Measurements from ENCODE around the gene HMGCS1. TPM values are rescaled to one million over a fixed set of nuclear protein-coding genes. Genes with fewer than 3 reads are reported as not detected.

Gene HMGCS1
- total and polyA plus RNA-seq, 2 of the 13 experiments (the other 11 are each of a cell fraction or from before 2014, with no cell fraction given) = 56.8 to 318 TPM

DNA sequence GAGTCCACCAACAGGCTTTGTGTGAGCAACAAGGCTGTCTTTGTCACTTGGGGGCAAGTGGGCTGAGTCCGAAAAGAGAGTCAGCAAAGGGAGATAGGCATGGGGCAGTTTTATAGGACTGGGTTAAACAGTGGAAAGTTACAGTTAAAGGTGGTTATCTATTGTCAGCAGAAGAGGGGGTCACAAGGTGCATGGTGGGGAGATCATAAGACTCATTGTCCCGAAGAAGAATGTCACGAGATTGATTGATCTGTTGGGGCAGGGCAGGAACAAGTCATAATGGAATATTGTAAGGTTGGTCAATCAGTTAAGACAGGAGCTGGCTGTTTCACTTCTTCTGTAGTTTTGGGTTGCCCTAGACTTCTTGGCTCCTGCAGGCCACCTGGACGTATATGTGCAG is 7.6 kb upstream of the HMGCS1 start:
- TF ChIP-seq ZNF160 (CRISPR knock-in tag; IDR thresholded peaks at IDR 0.05) = no peak
- TF ChIP-seq SOX13 (IDR thresholded peaks at IDR 0.05) = no peak
- peak in 1 of 2 experiments; percentile 50; a peak in 2 of 4 replicates for TF ChIP-seq SOX13 (CRISPR knock-in tag; conservative IDR thresholded peaks at IDR 0.05 in 1 of 2, IDR thresholded peaks at IDR 0.05 in 1 of 2)
- H4K20me1 ChIP-seq (ENCODE audit: insufficient read depth, low read length) = no peaks in the 10 kb centered on the region
- H3K4me1 ChIP-seq (ENCODE audit: insufficient read depth, low read length) = peaks cover 8% of the 10 kb centered on the region
- no peak overlapping the region for H3K4me2 ChIP-seq (ENCODE audit: low read depth, low read length)
- H3K79me2 ChIP-seq (ENCODE audit: insufficient read depth, low read length) = no peaks in the 10 kb centered on the region
- H3K27ac ChIP-seq (ENCODE audit: extremely low read length, insufficient read depth, low read length) = no peak overlapping the region
- in situ Hi-C loops (cut with HindIII; ENCODE audit: extremely low pct_ligation_motif_present, low pct_unique_long_range_greater_than_20kb) = no loop called here
- no peak for FAIRE-seq
- no peaks in the 10 kb centered on the region for H3K9me3 ChIP-seq (ENCODE audit: low read length)
- peak; percentile 31 for DNase-seq (ENCODE audit: low spot score)
- intact Hi-C loops (cut with micrococcal nuclease; ENCODE audit: unreplicated experiment) = no loop called here
- CTCF ChIA-PET (ENCODE audit: low intra/inter-chr PET ratio, low total read pairs) = no interaction called here
- H3K36me3 ChIP-seq (replicated peaks in 1 of 2; ENCODE audit: control insufficient read depth in 1 of 2, insufficient read depth in 2 of 2, low read length in 2 of 2) = no peaks in the 10 kb centered on the region
- H2AFZ ChIP-seq (ENCODE audit: low read length) = no peak overlapping the region
- POLR2A ChIA-PET = no interaction called here
- no TSS peak for BruUV-seq (replicated peaks)
- H3K27me3 ChIP-seq (ENCODE audit: control insufficient read depth in 1 of 2, insufficient read depth in 2 of 2, low read length in 2 of 2) = no peaks in the 10 kb centered on the region
- H3K9ac ChIP-seq (ENCODE audit: insufficient read depth, low read depth, low read length) = no peak overlapping the region
- WGBS (ENCODE audit: low lambda C conversion rate) = 60% methylated on average over 4 of the region's 4 CpGs
- ATAC-seq = no peak
- no peak overlapping the region for H3K4me3 ChIP-seq (replicated peaks in 1 of 3; ENCODE audit: insufficient read depth in 1 of 3, low read depth in 2 of 3, low read length in 3 of 3)

DNA sequence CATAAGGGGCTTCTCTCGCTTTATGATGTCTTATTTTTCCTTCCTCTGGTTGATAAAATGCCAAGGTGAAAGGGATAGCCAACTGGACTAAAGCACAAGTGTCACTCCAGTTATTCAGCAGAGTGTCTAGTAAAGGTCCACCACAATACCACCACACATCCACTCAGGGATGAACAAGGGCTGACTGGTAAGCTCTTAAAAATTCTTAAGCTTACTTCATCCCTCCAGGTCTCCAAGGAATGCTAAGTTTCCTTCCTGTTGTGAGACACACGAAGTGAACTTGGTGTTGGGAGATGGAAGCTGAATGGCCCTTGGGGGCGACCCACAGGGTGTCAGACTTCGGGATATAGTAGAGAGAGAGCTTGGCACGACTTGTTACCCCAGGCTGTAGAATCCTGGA is 3.2 kb upstream of the HMGCS1 start:
- no peak overlapping the region for H2AFZ ChIP-seq (ENCODE audit: low read length)

More for the DNA sequence above, 3.2 kb upstream of the HMGCS1 start:
- 92% methylated on average over 5 of the region's 5 CpGs for WGBS (ENCODE audit: low lambda C conversion rate)
- Histone ChIP-seq H3K27me3 (ENCODE audit: control insufficient read depth in 1 of 2, insufficient read depth in 2 of 2, low read length in 2 of 2) (no peaks in the 10 kb centered on the region; a peak in 1 of 5 replicates), H3K36me3 (replicated peaks in 1 of 2; ENCODE audit: control insufficient read depth in 1 of 2, insufficient read depth in 2 of 2, low read length in 2 of 2) (no peaks in the 10 kb centered on the region; a peak in 2 of 5 replicates), H4K20me1 (ENCODE audit: insufficient read depth, low read length) (peaks cover 15% of the 10 kb centered on the region), H3K79me2 (ENCODE audit: insufficient read depth, low read length) (peaks cover 24% of the 10 kb centered on the region), H3K4me1 (ENCODE audit: insufficient read depth, low read length) (peaks cover 26% of the 10 kb centered on the region), H3K4me2 (ENCODE audit: low read depth, low read length) (no peak overlapping the region), H3K4me3 (replicated peaks in 1 of 3; ENCODE audit: insufficient read depth in 1 of 3, low read depth in 2 of 3, low read length in 3 of 3) (no peak overlapping the region), H3K9me3 (ENCODE audit: low read length) (no peaks in the 10 kb centered on the region), H3K27ac (ENCODE audit: extremely low read length, insufficient read depth, low read length) (no peak overlapping the region), H3K9ac (ENCODE audit: insufficient read depth, low read depth, low read length) (no peak overlapping the region)
- CTCF ChIA-PET (ENCODE audit: low intra/inter-chr PET ratio, low total read pairs) = no interaction called here
- BruUV-seq (replicated peaks) = no TSS peak
- intact Hi-C loops (cut with micrococcal nuclease; ENCODE audit: unreplicated experiment) = no loop called here
- TF ChIP-seq SPEN (CRISPR knock-in tag; IDR thresholded peaks at IDR 0.05; ENCODE audit: low read depth) = no peak
- FAIRE-seq = no peak
- DNase-seq (ENCODE audit: low spot score) = no peak
- in situ Hi-C loops (cut with HindIII; ENCODE audit: extremely low pct_ligation_motif_present, low pct_unique_long_range_greater_than_20kb) = no loop called here
- POLR2A ChIA-PET = no interaction called here
- ATAC-seq = no peak
